OCI-LY1 (cell line): Measurements from ENCODE around the gene PPP4R1.

Source experiments
- EZH2 ChIP-seq: fragments of 200-600 bp; sonication (generic), shearing (Covaris generic); IDR thresholded peaks from 2 replicates; pipeline ENCODE4 v1.8.0; 2017; ENCODE audit warnings: borderline replicate concordance, mixed run types, mild to moderate bottlenecking, antibody characterized with exemption, low read length, moderate library complexity, mixed read lengths
- TF ChIP-seq, protein P1 (sequence below): fragments of 200-600 bp; sonication (generic), shearing (Covaris generic); IDR thresholded peaks from 2 replicates; pipeline ENCODE4 v1.5.1; 2017; ENCODE audit warnings: mild to moderate bottlenecking, antibody characterized with exemption, low read length, moderate library complexity, mixed read lengths

DNA sequence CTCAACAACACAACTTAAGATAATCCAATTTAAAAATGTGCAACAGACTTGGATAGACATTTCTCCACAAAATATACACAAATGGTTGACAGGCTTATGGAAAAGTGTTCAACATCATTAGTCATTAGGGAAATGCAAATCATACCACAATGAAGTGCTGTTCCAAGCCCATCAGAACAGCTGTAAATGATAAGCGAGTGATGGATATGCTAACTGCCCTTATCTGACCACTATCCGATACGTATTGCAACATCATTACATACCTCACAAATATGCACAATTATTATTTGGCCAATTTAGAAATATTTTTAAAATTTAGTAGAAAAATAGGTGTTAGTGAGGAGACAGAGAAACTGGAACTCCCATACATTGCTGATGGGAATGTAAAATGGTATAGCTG is 62.2 kb downstream of the PPP4R1 start:
- TF ChIP-seq, protein P1, sequence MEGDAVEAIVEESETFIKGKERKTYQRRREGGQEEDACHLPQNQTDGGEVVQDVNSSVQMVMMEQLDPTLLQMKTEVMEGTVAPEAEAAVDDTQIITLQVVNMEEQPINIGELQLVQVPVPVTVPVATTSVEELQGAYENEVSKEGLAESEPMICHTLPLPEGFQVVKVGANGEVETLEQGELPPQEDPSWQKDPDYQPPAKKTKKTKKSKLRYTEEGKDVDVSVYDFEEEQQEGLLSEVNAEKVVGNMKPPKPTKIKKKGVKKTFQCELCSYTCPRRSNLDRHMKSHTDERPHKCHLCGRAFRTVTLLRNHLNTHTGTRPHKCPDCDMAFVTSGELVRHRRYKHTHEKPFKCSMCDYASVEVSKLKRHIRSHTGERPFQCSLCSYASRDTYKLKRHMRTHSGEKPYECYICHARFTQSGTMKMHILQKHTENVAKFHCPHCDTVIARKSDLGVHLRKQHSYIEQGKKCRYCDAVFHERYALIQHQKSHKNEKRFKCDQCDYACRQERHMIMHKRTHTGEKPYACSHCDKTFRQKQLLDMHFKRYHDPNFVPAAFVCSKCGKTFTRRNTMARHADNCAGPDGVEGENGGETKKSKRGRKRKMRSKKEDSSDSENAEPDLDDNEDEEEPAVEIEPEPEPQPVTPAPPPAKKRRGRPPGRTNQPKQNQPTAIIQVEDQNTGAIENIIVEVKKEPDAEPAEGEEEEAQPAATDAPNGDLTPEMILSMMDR = no peak
- TF ChIP-seq EZH2 = no peak
